CD4-positive, CD25-positive, alpha-beta regulatory T cell (primary cell): ENCODE results near the gene SLC9C1. TPM values are rescaled to one million over a fixed set of nuclear protein-coding genes. Genes with fewer than 3 reads are reported as not detected.
A peak's percentile ranks its signal among the peaks of the same experiment; 100 is the strongest.

Experiments used
- ATAC-seq, 2 donors: fragments of 150-1000 bp; cut with Tn5 transposase; one replicate each; pipeline ENCODE4 v1.10.0; 2021; ENCODE audit warnings: low read depth in 2 of 2, moderate number of reproducible peaks in 2 of 2, moderate library complexity in 1 of 2
- DNase-seq, 3 donors: peaks; one replicate each; pipeline versions ENCODE4 v3.0.0 to v3.0.0-alpha.2; 2012 to 2022; ENCODE audit warnings: mixed read lengths in 1 of 3
- H3K27ac ChIP-seq: one replicate; pipeline ENCODE4 v1.7.0; 2013; ENCODE audit warnings: mild to moderate bottlenecking, low read length; ENCODE audit not compliant: insufficient read depth, poor library complexity, severe bottlenecking
- H3K27me3 ChIP-seq: one replicate; pipeline ENCODE4 v1.7.0; 2013; ENCODE audit warnings: low read length; ENCODE audit not compliant: control insufficient read depth, insufficient read depth
- H3K36me3 ChIP-seq: one replicate; pipeline ENCODE4 v1.7.0; 2013; ENCODE audit warnings: mild to moderate bottlenecking, low read length, moderate library complexity; ENCODE audit not compliant: control insufficient read depth, insufficient read depth
- H3K4me1 ChIP-seq: 2 replicates; pipeline ENCODE4 v1.7.0; 2013; ENCODE audit warnings: mild to moderate bottlenecking, low read length; ENCODE audit not compliant: insufficient read depth, control insufficient read depth, poor library complexity, severe bottlenecking
- H3K4me3 ChIP-seq: one replicate; pipeline ENCODE4 v1.7.0; 2013; ENCODE audit warnings: low read depth, mild to moderate bottlenecking, low read length, moderate library complexity
- H3K9me3 ChIP-seq, 2 experiments: 1 replicate in 1 of 2; 2 replicates in 1 of 2; pipeline ENCODE4 v1.7.0; 2013; ENCODE audit warnings: low read length in 2 of 2, mild to moderate bottlenecking in 1 of 2, moderate library complexity in 1 of 2; ENCODE audit not compliant: control insufficient read depth in 2 of 2
- H3K27ac Mint-ChIP-seq, 3 donors: one replicate each; pipeline ENCODE4 v1.8.0; 2020 to 2022; ENCODE audit warnings: mild to moderate bottlenecking in 3 of 3, mixed read lengths in 3 of 3, moderate library complexity in 2 of 3
- H3K27me3 Mint-ChIP-seq: one replicate; pipeline ENCODE4 v1.8.0; 2022; ENCODE audit warnings: mild to moderate bottlenecking, mixed read lengths
- H3K36me3 Mint-ChIP-seq: one replicate; pipeline ENCODE4 v1.8.0; 2020; ENCODE audit warnings: mixed read lengths
- H3K4me1 Mint-ChIP-seq, 4 donors: one replicate each; pipeline ENCODE4 v1.8.0; 2020 to 2022; ENCODE audit warnings: mixed read lengths in 4 of 4, mild to moderate bottlenecking in 1 of 4
- H3K4me3 Mint-ChIP-seq, 4 donors: one replicate each; pipeline ENCODE4 v1.8.0; 2020 to 2022; ENCODE audit warnings: mild to moderate bottlenecking in 4 of 4, mixed read lengths in 4 of 4, moderate library complexity in 3 of 4
- H3K9me3 Mint-ChIP-seq, 7 donors: one replicate each; pipeline ENCODE4 v1.8.0; 2020 to 2022; ENCODE audit warnings: mixed read lengths in 7 of 7, mild to moderate bottlenecking in 3 of 7, moderate library complexity in 2 of 7
- polyA plus RNA-seq, 4 donors: library from polyadenylated mRNA; unstranded; fragments of 300-500 nt; fragmentation: Illumina TruSeq; gene quantifications; one replicate each; pipeline ENCODE4 v1.2.3, GENCODE V29; 2021
- total RNA-seq: library from RNA; stranded (reverse); gene quantifications from one replicate; pipeline ENCODE4 v1.2.3, GENCODE V29; 2022

The SLC9C1 gene
- total and polyA plus RNA-seq, 5 donors from 2014 or later, result not detected

DNA sequence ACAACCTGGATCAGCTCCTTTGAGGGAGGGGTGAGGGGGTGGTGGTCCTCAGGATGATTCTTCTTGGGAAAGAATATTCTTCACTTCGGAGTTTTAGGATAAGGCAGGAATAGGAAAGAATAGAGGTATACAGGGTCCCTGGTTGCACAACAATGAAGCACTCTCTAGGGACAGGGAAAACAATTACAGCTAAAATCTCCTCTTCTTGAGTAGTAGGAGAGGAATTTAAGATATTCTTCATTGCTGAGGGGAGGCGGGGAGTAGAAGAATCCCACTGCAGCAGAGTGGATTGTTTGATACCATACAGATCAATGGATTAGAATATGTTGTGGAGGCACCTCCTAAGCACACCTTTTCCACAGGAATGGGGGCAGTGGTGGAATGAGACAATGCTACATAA lies 20.5 kb downstream of the SLC9C1 start:
- DNase-seq (no peak), ATAC-seq (no peak)
- no peaks in the 10 kb centered on the region for H3K36me3 Mint-ChIP-seq
- H3K27me3 Mint-ChIP-seq, result peaks cover 22% of the 10 kb centered on the region
- no peak overlapping the region for H3K4me3 Mint-ChIP-seq
- no peaks in the 10 kb centered on the region for H3K4me1 Mint-ChIP-seq
- Histone ChIP-seq H3K27ac (no peak overlapping the region), H3K36me3 (no peaks in the 10 kb centered on the region), H3K4me1 (no peaks in the 10 kb centered on the region), H3K27me3 (peaks cover 13% of the 10 kb centered on the region), H3K9me3 (no peaks in the 10 kb centered on the region), H3K4me3 (no peak overlapping the region)
- H3K9me3 Mint-ChIP-seq, result peaks cover 0 to 3% (median 0%) of the 10 kb centered on the region in 7 donors
- no peak overlapping the region for H3K27ac Mint-ChIP-seq

DNA sequence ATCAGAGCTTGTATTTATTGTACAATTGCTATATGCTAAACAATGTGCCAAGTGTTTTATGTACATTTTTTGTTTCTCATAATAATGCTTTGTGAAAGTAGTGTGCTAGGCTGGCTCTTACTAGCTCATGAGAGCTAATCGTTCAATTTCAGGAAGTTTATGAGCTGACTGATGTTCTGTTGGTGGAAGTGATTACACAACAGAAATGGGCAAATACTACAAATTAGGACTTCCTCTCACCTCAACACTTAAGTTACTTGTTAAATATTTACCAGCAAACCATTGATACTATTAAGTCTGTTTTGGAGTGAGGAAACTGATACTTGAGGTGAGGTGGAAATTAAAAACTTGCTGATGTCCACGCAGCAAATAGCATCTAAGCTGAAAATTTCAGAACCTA lies 32.3 kb downstream of the SLC9C1 start:
- Mint-ChIP-seq H3K36me3 (no peaks in the 10 kb centered on the region), H3K27ac (no peak overlapping the region), H3K27me3 (peaks cover 17% of the 10 kb centered on the region), H3K9me3 (peaks cover 0 to 2% (median 0%) of the 10 kb centered on the region in 7 donors), H3K4me1 (no peaks in the 10 kb centered on the region), H3K4me3 (no peak overlapping the region)
- no peaks in the 10 kb centered on the region for H3K4me1 ChIP-seq
- H3K27ac ChIP-seq, result no peak overlapping the region
- ATAC-seq, result no peak
- peaks cover 3% of the 10 kb centered on the region for H3K27me3 ChIP-seq
- no peak for DNase-seq
- H3K36me3 ChIP-seq, result no peaks in the 10 kb centered on the region
- H3K9me3 ChIP-seq, result no peaks in the 10 kb centered on the region
- no peak overlapping the region for H3K4me3 ChIP-seq

DNA sequence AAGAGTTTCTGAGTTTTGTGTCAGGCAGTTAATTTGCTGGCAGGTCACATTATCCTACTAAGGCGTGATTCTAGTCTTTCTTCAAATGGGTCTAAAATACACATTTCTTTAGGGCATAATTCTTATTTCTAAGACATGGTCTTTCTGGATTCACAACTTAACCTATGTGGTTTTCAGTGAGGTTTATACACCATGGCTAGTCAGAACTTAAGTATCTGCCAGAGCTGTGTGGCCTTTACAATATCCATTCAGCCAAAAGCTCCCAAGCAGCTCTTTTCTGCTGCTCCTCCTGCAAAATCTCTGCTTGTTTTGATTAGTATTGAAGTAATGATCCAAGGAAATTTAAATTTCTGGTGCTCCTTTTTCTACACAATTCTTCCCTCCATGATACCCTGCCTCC lies 33.5 kb downstream of the SLC9C1 start:
- no peaks in the 10 kb centered on the region for H3K36me3 ChIP-seq
- DNase-seq (no peak), ATAC-seq (no peak)
- peaks cover 3% of the 10 kb centered on the region for H3K27me3 ChIP-seq
- H3K4me3 ChIP-seq, result no peak overlapping the region
- Mint-ChIP-seq H3K36me3 (no peaks in the 10 kb centered on the region), H3K27me3 (peaks cover 29% of the 10 kb centered on the region), H3K27ac (no peak overlapping the region), H3K9me3 (peaks cover 0 to 6% (median under 1%) of the 10 kb centered on the region in 7 donors), H3K4me1 (no peaks in the 10 kb centered on the region), H3K4me3 (no peak overlapping the region)
- no peaks in the 10 kb centered on the region for H3K4me1 ChIP-seq
- H3K27ac ChIP-seq, result no peak overlapping the region
- no peaks in the 10 kb centered on the region for H3K9me3 ChIP-seq

DNA sequence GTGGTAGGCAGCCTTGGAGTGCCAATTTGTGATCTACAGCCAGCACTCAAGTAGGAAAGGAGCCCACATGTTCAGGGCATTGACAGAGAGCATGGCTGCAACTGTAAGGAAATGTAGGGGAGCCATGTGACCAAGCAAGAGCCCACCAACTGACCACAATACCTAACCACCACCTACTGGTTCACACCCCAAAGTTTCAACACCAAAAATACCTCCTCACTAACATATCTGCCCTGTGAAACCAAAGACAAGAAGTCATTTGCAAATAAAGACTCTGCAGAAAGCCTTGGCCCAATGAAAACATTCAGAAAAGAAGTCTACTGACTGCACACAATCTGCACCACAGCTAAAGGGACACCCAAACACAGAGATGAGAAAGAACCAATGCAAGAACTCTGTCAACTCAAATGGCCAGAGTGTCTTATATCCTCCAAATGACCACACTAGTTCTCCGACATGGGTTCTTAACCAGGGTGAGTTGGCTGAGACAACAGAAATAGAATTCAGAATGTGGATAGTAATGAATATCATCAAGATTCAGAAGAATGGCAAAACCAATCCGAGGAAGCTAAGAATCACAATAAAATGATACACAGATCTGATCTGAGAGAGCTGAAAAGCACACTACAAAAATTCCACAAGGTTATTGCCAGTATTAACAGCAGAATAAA lies 40.6 kb downstream of the SLC9C1 start:
- Mint-ChIP-seq H3K4me3 (peak overlapping the region in 1 of 4 donors; percentile 22), H3K9me3 (peaks cover 2 to 20% (median 9%) of the 10 kb centered on the region in 7 donors), H3K27me3 (peaks cover 30% of the 10 kb centered on the region), H3K27ac (no peak overlapping the region), H3K36me3 (no peaks in the 10 kb centered on the region), H3K4me1 (no peaks in the 10 kb centered on the region)
- H3K36me3 ChIP-seq, result no peaks in the 10 kb centered on the region
- ATAC-seq (no peak), DNase-seq (no peak)
- H3K9me3 ChIP-seq, result no peaks in the 10 kb centered on the region
- H3K4me1 ChIP-seq, result no peaks in the 10 kb centered on the region
- peaks cover 2% of the 10 kb centered on the region for H3K27me3 ChIP-seq
- no peak overlapping the region for H3K4me3 ChIP-seq
- H3K27ac ChIP-seq, result no peak overlapping the region

DNA sequence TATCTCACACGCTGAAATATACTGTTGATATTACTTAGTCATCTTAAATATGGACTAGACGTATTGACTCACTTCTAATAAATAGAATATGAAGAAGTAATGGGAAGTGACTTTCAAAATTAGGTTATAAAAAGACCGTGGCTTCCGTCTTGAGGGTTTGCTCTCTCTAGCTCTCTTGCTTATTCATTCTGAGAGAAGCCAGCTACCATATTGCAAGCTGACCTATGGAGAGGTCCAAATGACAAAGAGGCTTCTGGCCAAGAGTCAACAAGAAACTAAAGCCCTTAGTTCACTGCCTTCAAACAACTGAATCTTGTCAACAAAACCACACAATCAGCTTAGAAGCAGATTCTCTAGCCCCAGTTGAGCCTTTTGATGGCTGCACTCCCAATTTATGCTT lies 46.1 kb downstream of the SLC9C1 start:
- Histone ChIP-seq H3K27me3 (peaks cover 2% of the 10 kb centered on the region), H3K27ac (no peak overlapping the region), H3K9me3 (no peaks in the 10 kb centered on the region), H3K4me3 (no peak overlapping the region), H3K36me3 (no peaks in the 10 kb centered on the region), H3K4me1 (no peaks in the 10 kb centered on the region)
- DNase-seq (no peak), ATAC-seq (no peak)
- H3K9me3 Mint-ChIP-seq, result peaks cover 0 to 7% (median 2%) of the 10 kb centered on the region in 7 donors
- no peak overlapping the region for H3K4me3 Mint-ChIP-seq
- no peaks in the 10 kb centered on the region for H3K36me3 Mint-ChIP-seq
- H3K4me1 Mint-ChIP-seq, result no peaks in the 10 kb centered on the region
- H3K27me3 Mint-ChIP-seq, result peaks cover 17% of the 10 kb centered on the region
- H3K27ac Mint-ChIP-seq, result no peak overlapping the region

DNA sequence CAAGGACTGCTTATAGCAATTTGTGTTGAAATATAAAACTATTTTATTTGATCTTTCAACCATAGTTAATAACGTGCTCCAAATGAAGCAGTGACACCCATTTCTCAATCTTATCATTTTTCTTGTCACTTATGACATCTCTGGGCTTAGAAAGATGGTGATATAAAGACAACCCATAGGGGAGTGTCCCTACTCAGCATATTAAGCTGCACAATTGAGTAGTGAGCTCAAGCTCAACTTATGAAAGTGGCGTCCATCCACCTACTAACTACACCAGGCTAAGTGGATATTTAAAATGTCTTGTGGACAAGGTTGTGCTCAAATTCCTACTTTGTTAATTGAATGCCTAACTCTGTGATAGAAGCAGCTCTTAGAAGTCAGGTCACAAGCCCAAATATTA lies 46.7 kb downstream of the SLC9C1 start:
- Histone ChIP-seq H3K27ac (no peak overlapping the region), H3K4me3 (no peak overlapping the region), H3K27me3 (peaks cover 2% of the 10 kb centered on the region), H3K9me3 (no peaks in the 10 kb centered on the region), H3K4me1 (no peaks in the 10 kb centered on the region), H3K36me3 (no peaks in the 10 kb centered on the region)
- Mint-ChIP-seq H3K27ac (no peak overlapping the region), H3K9me3 (peaks cover 0 to 7% (median 2%) of the 10 kb centered on the region in 7 donors), H3K27me3 (peaks cover 17% of the 10 kb centered on the region), H3K4me3 (no peak overlapping the region), H3K36me3 (no peaks in the 10 kb centered on the region), H3K4me1 (no peaks in the 10 kb centered on the region)
- no peak for ATAC-seq
- DNase-seq, result no peak

DNA sequence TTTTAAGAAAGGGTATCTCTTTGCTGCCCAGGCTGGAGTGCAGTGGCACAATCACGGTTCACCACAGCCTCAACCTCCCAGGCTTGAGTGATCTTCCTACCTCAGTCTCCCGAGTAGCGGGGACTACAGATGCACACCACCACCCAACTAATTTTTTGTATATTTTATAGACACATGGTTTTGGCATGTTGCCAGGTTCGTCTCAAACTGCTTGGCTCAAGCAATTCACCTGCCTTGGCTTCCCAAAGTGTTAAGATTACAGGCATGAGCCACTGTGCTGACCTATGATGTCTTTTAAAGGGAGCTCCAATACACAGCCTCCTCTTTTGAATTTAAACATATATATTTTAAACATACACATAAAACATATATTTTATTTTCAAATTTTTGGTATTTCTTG lies 60.9 kb downstream of the SLC9C1 start:
- DNase-seq, result no peak
- no peak for ATAC-seq

DNA sequence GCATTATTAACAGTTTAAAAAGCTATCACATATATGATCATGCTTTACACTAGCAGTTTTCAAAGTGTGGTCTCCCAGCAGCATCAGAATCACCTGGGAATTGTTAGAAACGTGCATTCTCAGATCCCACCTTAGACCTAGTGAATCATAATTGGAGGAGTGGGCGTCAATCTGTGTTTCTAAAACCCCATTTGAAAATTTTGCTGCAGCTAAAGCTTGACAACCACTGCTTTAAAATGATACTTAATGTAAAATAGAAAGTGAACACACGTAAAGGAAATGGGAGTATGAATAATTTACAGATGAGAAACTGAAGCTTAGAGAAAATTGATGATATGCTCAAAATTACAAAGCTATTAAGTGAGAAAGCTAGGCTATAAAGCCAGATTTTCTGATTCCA lies 62.3 kb downstream of the SLC9C1 start:
- Histone ChIP-seq H3K4me1 (no peaks in the 10 kb centered on the region), H3K36me3 (no peaks in the 10 kb centered on the region), H3K27ac (no peak overlapping the region), H3K27me3 (peaks cover 3% of the 10 kb centered on the region), H3K4me3 (no peak overlapping the region), H3K9me3 (no peaks in the 10 kb centered on the region)
- no peak overlapping the region for H3K27ac Mint-ChIP-seq
- H3K9me3 Mint-ChIP-seq, result peaks cover 0 to 15% (median under 1%) of the 10 kb centered on the region in 7 donors
- no peaks in the 10 kb centered on the region for H3K36me3 Mint-ChIP-seq
- ATAC-seq (no peak), DNase-seq (no peak)
- H3K27me3 Mint-ChIP-seq, result peaks cover 4% of the 10 kb centered on the region
- no peak overlapping the region for H3K4me3 Mint-ChIP-seq
- H3K4me1 Mint-ChIP-seq, result no peaks in the 10 kb centered on the region

More for the DNA sequence above, 60.9 kb downstream of the SLC9C1 start:
- H3K36me3 ChIP-seq, result no peaks in the 10 kb centered on the region
- H3K9me3 ChIP-seq, result no peaks in the 10 kb centered on the region
- H3K27me3 ChIP-seq, result no peaks in the 10 kb centered on the region
- no peaks in the 10 kb centered on the region for H3K4me1 Mint-ChIP-seq
- no peak overlapping the region for H3K27ac Mint-ChIP-seq
- H3K36me3 Mint-ChIP-seq, result no peaks in the 10 kb centered on the region
- no peaks in the 10 kb centered on the region for H3K27me3 Mint-ChIP-seq
- H3K4me3 Mint-ChIP-seq, result no peak overlapping the region
- no peak overlapping the region for H3K27ac ChIP-seq
- H3K9me3 Mint-ChIP-seq, result peaks cover 0 to 16% (median 0%) of the 10 kb centered on the region in 7 donors
- no peak overlapping the region for H3K4me3 ChIP-seq
- no peaks in the 10 kb centered on the region for H3K4me1 ChIP-seq
